A673 (cell line): ENCODE results near the gene DYNLT5.

Experiments
- EZH2 ChIP-seq: fragments of 200-600 bp; sonication (generic); IDR thresholded peaks from 2 replicates; pipeline ENCODE4 v1.6.1; 2017; ENCODE audit warnings: borderline replicate concordance, low read depth, mild to moderate bottlenecking, mixed read lengths, antibody characterized with exemption, low read length; ENCODE audit not compliant: poor library complexity, severe bottlenecking
- TF ChIP-seq, protein P1 (sequence below): fragments of 300-800, 200-600 bp; sonication (generic); conservative IDR thresholded peaks from 2 replicates; pipeline ENCODE4 v1.5.1; 2017; ENCODE audit warnings: low read depth, mild to moderate bottlenecking, antibody characterized with exemption, low read length, moderate library complexity, mixed read lengths

DNA sequence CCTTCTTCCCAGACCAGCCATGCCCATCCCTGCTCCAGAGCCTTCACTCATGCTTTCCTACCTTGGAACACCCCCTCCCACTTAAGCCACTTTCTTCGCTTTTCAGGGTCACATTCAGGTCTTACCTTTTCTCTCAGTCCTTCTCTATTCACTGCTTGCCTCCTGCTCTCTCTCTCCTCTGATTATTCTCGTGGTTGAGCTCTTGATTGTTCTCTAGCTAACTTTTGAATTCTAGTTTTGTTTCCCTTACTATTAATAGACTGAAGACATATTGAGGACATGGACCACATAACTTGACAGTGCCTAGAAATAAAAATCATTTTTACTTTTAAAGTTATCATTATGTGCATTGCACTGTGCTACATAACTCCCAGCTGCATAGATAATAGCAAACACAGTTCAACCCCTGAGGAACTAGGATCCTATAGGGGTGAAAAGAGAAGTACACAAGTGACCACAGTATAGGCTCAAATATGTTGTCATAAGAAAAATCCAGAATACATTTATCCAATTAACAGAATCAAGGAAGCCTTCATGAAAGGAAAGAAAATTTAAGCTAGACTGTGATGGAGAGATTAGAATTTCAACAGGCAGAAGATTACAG, 27.3 kb downstream of the DYNLT5 start:
- TF ChIP-seq, protein P1, sequence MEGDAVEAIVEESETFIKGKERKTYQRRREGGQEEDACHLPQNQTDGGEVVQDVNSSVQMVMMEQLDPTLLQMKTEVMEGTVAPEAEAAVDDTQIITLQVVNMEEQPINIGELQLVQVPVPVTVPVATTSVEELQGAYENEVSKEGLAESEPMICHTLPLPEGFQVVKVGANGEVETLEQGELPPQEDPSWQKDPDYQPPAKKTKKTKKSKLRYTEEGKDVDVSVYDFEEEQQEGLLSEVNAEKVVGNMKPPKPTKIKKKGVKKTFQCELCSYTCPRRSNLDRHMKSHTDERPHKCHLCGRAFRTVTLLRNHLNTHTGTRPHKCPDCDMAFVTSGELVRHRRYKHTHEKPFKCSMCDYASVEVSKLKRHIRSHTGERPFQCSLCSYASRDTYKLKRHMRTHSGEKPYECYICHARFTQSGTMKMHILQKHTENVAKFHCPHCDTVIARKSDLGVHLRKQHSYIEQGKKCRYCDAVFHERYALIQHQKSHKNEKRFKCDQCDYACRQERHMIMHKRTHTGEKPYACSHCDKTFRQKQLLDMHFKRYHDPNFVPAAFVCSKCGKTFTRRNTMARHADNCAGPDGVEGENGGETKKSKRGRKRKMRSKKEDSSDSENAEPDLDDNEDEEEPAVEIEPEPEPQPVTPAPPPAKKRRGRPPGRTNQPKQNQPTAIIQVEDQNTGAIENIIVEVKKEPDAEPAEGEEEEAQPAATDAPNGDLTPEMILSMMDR, result no peak
- TF ChIP-seq EZH2, result no peak
